DMS153 (cell line): ENCODE data around the gene COL5A3.
"Not testable (repeated sequence)": the region's sequence is repeated elsewhere in the genome, so short reads cannot be mapped to it uniquely, and the experiment has no call there.

Source experiments
- DNase-seq: peaks from one replicate; lab custom pipeline; 2025; lab: John Stamatoyannopoulos, UW

Gene COL5A3

GRCh38 chr19:9971166-9971897 is 39.0 kb downstream of the COL5A3 start:
- no peak for DNase-seq

DNA sequence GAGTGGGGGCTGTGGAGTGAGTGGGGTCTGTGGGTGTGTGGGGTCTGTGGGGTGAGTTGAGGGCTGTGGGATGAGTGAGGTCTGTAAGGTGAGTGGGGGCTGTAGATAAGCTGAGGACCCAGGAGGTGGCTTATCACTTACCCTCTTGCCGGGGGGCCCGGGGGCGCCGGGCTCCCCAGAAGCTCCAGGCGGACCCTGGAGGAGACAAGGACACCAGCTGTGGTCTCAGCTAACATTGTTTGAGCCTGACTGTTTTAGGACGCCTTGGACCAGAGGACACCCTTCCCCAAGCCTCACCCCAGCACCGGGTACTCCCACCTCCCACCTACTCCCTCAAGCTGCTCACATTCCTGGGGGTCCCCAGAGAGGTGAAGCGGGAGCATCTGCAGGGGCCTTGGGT is 39.8 kb downstream of the COL5A3 start:
- DNase-seq = no peak

DNA sequence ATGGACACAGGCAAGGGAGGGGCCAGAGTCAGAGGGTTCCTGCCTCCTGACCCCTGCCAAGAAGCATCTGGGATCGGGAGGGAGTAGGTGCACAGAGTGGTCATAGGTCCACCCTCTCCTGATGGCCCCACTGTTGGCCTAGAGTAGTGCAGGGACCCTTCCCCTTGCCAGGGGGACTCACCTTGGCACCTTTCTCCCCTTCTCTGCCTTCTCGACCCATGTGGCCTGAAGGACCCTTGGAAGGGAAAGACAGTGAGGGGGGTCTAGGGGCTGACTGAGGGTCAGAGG is 40.7 kb downstream of the COL5A3 start:
- DNase-seq = no peak

DNA sequence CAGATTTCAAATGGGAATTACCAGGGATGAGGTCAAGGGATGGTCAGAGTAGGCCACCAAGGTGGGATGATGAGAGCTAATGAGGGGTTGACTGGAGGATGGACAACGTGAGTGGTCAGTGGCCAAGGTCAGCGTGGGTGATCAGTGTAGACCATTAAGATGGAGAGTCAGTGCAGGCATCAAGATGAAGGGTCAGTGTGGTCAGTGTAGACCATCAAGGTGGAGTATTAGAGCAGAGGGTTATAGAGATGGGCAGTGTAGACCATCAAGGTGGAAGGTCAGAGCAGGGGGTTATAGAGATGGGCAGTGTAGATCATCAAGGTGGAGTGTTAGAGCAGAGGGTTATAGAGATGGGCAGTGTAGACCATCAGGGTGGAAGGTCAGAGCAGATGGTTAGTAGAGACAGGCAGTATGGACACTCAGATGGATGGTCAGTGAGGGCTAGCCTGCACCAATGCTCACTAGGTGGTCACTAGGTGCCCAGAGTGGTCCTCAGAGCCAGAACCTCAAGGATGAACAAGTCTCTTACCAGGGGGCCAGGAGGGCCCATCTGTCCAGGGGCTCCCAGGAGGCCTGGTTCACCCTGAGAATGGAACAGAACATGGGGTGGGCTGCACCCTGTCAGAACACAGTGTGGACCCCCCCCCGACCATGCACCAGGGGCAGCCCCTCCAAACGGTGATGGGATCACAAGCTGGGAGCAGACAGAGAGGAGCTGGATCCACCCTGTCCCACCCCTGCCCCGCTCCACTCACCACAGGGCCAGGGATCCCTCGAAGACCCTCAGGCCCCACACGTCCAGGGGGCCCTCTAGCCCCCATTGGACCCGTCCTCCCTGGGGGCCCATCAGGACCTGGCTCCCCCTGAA is 41.2 kb downstream of the COL5A3 start:
- no peak for DNase-seq

DNA sequence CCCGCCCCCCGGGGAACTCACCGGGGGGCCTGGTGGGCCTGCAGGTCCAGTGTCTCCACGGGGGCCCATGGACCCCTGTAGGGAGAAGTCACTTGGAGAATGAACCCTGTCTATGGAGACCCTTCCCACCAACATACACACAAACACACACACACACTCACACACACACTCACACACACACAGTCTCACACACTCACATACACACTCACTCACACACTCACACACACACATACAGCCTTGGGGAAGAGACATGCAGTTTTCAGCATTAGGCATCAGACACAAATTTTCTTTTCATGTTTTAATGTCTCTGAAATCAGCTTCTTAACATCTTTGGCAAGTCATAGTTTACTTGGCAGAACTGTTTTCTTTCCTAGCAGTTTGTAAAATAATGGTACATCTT is 43.0 kb downstream of the COL5A3 start:
- DNase-seq = no peak

GRCh38 chr19:9966448-9966847 is 43.9 kb downstream of the COL5A3 start:
- no peak for DNase-seq

DNA sequence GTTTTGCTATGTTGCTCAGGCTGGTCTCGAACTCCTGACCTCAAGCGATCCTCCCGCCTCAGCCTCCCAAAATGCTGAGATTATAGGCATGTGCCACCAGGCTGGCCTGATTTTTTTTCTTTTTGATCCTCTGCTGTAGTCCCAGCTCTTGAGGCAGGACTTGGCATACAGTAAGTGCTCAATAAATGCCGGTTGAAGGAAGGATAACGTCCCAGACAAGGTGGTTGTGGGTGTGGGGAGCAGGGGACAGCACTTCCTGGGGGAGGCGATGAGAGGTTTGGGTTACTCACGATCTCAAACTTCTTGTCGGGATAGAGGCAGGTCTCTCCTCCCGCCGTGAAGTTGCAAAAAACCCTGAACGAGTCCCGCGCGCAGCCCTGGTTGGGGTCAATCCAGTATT is 44.3 kb downstream of the COL5A3 start:
- no peak for DNase-seq

- DNase-seq = no peak
Measured at GRCh38 chr19:9962623-9963290, 47.5 kb downstream of the COL5A3 start.

DNA sequence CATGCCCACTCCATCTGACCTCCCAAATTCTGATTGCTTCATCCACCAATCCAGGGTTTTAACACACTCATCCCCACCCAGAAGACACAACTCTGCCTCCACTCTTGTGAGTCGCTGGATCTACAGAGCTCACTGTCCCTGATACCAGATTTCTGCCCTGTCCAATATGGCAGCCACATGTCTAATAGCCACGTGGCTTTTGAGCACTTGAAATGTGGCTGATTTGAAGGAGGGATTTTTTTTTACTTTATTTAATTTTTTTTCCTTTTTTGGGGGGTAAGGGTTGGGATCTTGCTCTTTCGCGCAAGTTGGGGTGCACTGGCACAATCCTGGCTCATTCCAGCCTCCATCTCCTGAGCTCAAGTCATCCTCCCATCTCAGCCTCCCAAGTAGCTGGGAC is 49.2 kb downstream of the COL5A3 start:
- no peak for DNase-seq

GRCh38 chr19:9958379-9958821 is 51.9 kb downstream of the COL5A3 start:
- no peak for DNase-seq

GRCh38 chr19:9956956-9957355 is 53.3 kb downstream of the COL5A3 start:
- DNase-seq = no peak

GRCh38 chr19:9953802-9954542 is 56.3 kb downstream of the COL5A3 start:
- DNase-seq = no peak

DNA sequence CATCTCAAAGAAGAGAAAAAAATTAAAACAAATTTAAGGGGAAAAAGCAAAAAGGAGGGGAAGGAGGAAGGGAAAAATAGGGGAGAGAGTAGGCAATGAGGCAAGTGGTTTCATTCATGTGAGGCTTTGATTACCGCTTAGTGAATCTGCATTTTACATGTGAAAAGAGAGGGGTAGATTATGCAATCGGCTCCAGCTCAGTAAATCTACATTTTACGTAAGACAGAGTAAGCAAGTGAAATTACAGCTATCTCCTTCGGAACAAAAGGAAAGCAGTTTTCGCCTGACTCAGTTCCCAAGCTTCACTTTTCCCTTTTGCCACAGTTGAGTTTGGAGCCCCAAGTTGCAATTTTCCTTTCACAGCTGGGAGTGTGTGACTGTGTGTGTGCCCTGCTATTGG is 58.0 kb downstream of the COL5A3 start:
- no peak for DNase-seq

- no peak for DNase-seq
Measured at GRCh38 chr19:9947441-9947840, 62.9 kb downstream of the COL5A3 start.

DNA sequence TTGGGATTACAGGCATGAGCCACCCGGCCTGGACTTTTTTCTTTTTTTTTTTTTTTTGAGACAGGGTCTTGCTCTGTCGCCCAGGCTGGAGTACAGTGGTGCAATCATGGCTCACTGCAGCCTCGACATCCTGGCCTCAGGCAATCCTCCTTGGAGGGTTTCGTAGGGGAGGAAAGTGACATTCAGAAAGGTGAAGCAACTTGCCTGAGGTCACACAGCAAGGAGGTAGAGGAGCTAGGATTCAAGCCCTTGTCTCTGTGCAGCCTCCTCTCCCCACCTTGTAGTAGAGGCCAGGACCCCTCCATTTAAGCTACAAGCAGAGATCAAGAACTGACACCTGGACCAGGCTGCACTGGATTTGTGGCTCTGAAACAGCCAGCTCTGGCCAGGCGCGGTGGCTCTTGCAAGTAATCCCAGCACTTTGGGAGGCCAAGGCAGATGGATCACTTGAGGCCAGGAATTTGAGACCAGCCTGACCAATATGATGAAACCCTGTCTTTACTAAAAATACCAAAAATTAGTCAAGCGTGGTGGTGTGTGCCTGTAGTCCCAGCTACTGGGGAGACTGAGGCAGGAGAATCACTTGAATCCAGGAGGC is 63.7 kb downstream of the COL5A3 start:
- not testable (repeated sequence) for DNase-seq

GRCh38 chr19:9945319-9945966 is 64.9 kb downstream of the COL5A3 start:
- no peak for DNase-seq

- DNase-seq = no peak
Measured at GRCh38 chr19:9943744-9944143, 66.6 kb downstream of the COL5A3 start.

GRCh38 chr19:9941671-9942070 is 68.6 kb downstream of the COL5A3 start:
- DNase-seq = no peak

DNA sequence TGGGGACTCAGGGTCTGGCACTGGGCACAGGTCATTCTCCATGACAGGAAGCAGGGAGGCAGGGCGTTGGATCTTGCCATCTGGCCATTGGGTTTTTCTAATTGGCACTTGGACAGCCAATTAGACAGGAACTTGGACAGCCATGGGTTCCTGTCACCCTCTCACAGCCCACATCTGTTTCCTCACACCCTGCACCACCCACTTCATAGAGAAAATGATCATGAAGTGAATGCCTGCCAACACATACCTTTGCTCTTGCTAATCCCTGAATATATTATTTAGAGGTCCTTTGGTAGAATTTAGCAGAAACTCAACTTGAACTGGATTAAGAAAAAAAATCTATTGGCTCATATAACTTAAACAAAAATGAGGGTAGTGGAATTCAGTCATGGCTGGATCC is 69.1 kb downstream of the COL5A3 start:
- DNase-seq = no peak

DNA sequence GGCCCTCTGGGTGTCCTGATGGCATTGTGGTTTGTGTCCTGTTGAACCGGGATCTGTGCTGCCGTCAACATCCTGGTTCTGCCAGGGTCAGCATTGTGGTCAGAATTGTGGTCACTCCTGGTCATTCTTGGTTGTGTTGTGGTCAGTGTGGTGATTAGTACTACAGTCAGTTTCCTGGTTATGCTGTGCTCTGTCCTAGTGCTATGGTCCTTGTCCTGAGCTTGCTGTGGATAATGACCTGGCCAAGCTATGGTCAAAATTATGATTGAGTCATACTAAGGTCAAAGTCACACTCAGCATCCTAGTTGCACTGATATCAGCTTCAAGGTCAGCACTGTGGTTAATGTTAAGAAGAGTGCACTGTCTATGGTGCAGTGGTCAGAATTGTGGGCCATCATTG is 69.5 kb downstream of the COL5A3 start:
- DNase-seq = no peak

GRCh38 chr19:9939301-9939913 is 70.9 kb downstream of the COL5A3 start:
- DNase-seq = no peak
